Measurements from ENCODE around the gene SLC30A9.

GRCh38 chr4:41940834-41941233, 49.5 kb upstream of the SLC30A9 start:
- TF ChIP-seq CTCF (IDR thresholded peaks at IDR 0.05): no peak
- TF ChIP-seq EZH2phosphoT487 (IDR thresholded peaks at IDR 0.05): no peak

Data from neural progenitor cell (in vitro differentiated cells).